ENCODE results near the gene RAB12.

The RAB12 gene

GRCh38 chr18:8685141-8685913 is 76.1 kb downstream of the RAB12 start:
- Histone ChIP-seq H3K9me3 (no peaks in the 10 kb centered on the region), H3K36me3 (no peaks in the 10 kb centered on the region), H3K27me3 (no peaks in the 10 kb centered on the region), H3K27ac (no peak overlapping the region), H3K4me1 (peaks cover 0 to 5% (median 0%) of the 10 kb centered on the region in 4 donors), H3K4me3 (no peak overlapping the region)
- DNase-seq = no peak
- intact Hi-C loops (cut with DNase I; ENCODE audit: low total_unique reads) = no loop called here
- TF ChIP-seq, protein P1, sequence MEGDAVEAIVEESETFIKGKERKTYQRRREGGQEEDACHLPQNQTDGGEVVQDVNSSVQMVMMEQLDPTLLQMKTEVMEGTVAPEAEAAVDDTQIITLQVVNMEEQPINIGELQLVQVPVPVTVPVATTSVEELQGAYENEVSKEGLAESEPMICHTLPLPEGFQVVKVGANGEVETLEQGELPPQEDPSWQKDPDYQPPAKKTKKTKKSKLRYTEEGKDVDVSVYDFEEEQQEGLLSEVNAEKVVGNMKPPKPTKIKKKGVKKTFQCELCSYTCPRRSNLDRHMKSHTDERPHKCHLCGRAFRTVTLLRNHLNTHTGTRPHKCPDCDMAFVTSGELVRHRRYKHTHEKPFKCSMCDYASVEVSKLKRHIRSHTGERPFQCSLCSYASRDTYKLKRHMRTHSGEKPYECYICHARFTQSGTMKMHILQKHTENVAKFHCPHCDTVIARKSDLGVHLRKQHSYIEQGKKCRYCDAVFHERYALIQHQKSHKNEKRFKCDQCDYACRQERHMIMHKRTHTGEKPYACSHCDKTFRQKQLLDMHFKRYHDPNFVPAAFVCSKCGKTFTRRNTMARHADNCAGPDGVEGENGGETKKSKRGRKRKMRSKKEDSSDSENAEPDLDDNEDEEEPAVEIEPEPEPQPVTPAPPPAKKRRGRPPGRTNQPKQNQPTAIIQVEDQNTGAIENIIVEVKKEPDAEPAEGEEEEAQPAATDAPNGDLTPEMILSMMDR (IDR thresholded peaks at IDR 0.05) = no peak

- TF ChIP-seq, protein P1 (IDR thresholded peaks at IDR 0.05) = no peak
- Histone ChIP-seq H3K4me3 (no peak overlapping the region), H3K36me3 (no peaks in the 10 kb centered on the region), H3K27me3 (no peaks in the 10 kb centered on the region), H3K9me3 (no peaks in the 10 kb centered on the region), H3K4me1 (peaks cover 0 to 5% (median 0%) of the 10 kb centered on the region in 4 donors), H3K27ac (no peak overlapping the region)
- no peak for DNase-seq
- intact Hi-C loops (cut with DNase I; ENCODE audit: low total_unique reads) = no loop called here
Measured at GRCh38 chr18:8685914-8686216, 76.6 kb downstream of the RAB12 start.

GRCh38 chr18:8686611-8687010 is 77.4 kb downstream of the RAB12 start:
- H3K27ac ChIP-seq = no peak overlapping the region
- DNase-seq = no peak
- H3K4me3 ChIP-seq = no peak overlapping the region
- TF ChIP-seq, protein P1 (IDR thresholded peaks at IDR 0.05) = no peak
- intact Hi-C loops (cut with DNase I; ENCODE audit: low total_unique reads) = no loop called here
- H3K9me3 ChIP-seq = no peaks in the 10 kb centered on the region
- no peaks in the 10 kb centered on the region for H3K36me3 ChIP-seq
- peaks cover 0 to 5% (median 0%) of the 10 kb centered on the region in 4 donors for H3K4me1 ChIP-seq
- H3K27me3 ChIP-seq = no peaks in the 10 kb centered on the region

- intact Hi-C loops (cut with DNase I; ENCODE audit: low total_unique reads) = no loop called here
Measured at GRCh38 chr18:8688216-8688800, 79.1 kb downstream of the RAB12 start.

DNA sequence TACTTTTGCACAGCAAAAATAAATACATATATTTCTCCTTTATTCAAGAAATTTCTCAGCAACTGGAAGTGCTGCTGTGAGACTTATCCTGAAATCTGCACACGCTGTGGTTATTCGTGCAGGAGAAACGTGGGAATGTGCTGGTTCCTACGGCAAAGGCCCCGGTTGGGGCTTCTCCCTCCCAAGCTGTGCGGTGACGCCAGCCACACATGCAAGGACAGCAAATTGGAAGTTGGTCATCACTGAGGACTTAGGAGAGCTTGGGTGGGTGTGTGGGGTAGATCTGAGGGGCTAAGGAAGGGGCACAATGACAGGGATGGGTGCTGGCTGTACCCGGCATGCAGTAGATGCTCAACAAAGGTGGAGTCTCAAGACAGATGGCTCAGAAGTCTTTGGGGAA is 79.6 kb downstream of the RAB12 start:
- Histone ChIP-seq H3K27me3 (no peaks in the 10 kb centered on the region), H3K9me3 (no peaks in the 10 kb centered on the region), H3K4me3 (no peak overlapping the region), H3K27ac (no peak overlapping the region), H3K36me3 (no peaks in the 10 kb centered on the region), H3K4me1 (peaks cover 0 to 5% (median 0%) of the 10 kb centered on the region in 4 donors)
- intact Hi-C loops (cut with DNase I; ENCODE audit: low total_unique reads) = no loop called here
- TF ChIP-seq, protein P1 (IDR thresholded peaks at IDR 0.05) = no peak
- DNase-seq = no peak

More at GRCh38 chr18:8688216-8688800, 79.1 kb downstream of the RAB12 start:
- H3K27ac ChIP-seq = no peak overlapping the region
- H3K27me3 ChIP-seq = no peaks in the 10 kb centered on the region
- H3K4me3 ChIP-seq = no peak overlapping the region
- H3K9me3 ChIP-seq = no peaks in the 10 kb centered on the region
- no peak for DNase-seq
- no peaks in the 10 kb centered on the region for H3K36me3 ChIP-seq
- H3K4me1 ChIP-seq = peaks cover 0 to 5% (median 0%) of the 10 kb centered on the region in 4 donors
- TF ChIP-seq, protein P1 (IDR thresholded peaks at IDR 0.05) = no peak

Measured in tibial artery (tissue), 4 donors.